SW480 (cell line): ENCODE measurements around the gene ZDHHC17.
"Not testable (repeated sequence)": the region's sequence is repeated elsewhere in the genome, so short reads cannot be mapped to it uniquely, and the experiment has no call there.

Experiments
- DNase-seq: peaks from one replicate; pipeline ENCODE4 v3.0.0-alpha.2; 2016; ENCODE audit warnings: low spot score

Gene ZDHHC17

GRCh38 chr12:76768576-76768975 is 4.7 kb downstream of the ZDHHC17 start:
- DNase-seq = no peak

- no peak for DNase-seq
These were observed 13.9 kb downstream of the ZDHHC17 start for GRCh38 chr12:76777765-76778216.

- DNase-seq = no peak
These were observed 14.4 kb downstream of the ZDHHC17 start for GRCh38 chr12:76778364-76778763.

- DNase-seq = not testable (repeated sequence)
These were observed 15.4 kb downstream of the ZDHHC17 start for GRCh38 chr12:76779310-76779709.

- DNase-seq = no peak
These were observed 17.4 kb downstream of the ZDHHC17 start for GRCh38 chr12:76781321-76781720.

- DNase-seq = no peak
These were observed 18.6 kb downstream of the ZDHHC17 start for GRCh38 chr12:76782526-76782925.

GRCh38 chr12:76784600-76785051 is 20.7 kb downstream of the ZDHHC17 start:
- DNase-seq = no peak

GRCh38 chr12:76785407-76785806 is 21.5 kb downstream of the ZDHHC17 start:
- DNase-seq = no peak

- no peak for DNase-seq
These were observed 23.1 kb downstream of the ZDHHC17 start for GRCh38 chr12:76786986-76787385.

GRCh38 chr12:76787689-76788088 is 23.8 kb downstream of the ZDHHC17 start:
- DNase-seq = no peak

- DNase-seq = no peak
These were observed 25.6 kb downstream of the ZDHHC17 start for GRCh38 chr12:76789335-76790050.

- peak; percentile 33 for DNase-seq
These were observed 26.9 kb downstream of the ZDHHC17 start for GRCh38 chr12:76790564-76791552.

- DNase-seq = no peak
These were observed 28.9 kb downstream of the ZDHHC17 start for GRCh38 chr12:76792828-76793227.

- DNase-seq = no peak
These were observed 34.9 kb downstream of the ZDHHC17 start for GRCh38 chr12:76798864-76799263.

GRCh38 chr12:76799362-76799761 is 35.4 kb downstream of the ZDHHC17 start:
- no peak for DNase-seq

GRCh38 chr12:76802060-76802459 is 38.1 kb downstream of the ZDHHC17 start:
- DNase-seq = no peak

- DNase-seq = no peak
These were observed 40.6 kb downstream of the ZDHHC17 start for GRCh38 chr12:76804435-76804976.

- no peak for DNase-seq
These were observed 46.9 kb downstream of the ZDHHC17 start for GRCh38 chr12:76810671-76811419.

- no peak for DNase-seq
These were observed 48.1 kb downstream of the ZDHHC17 start for GRCh38 chr12:76811976-76812375.

- no peak for DNase-seq
These were observed 49.4 kb downstream of the ZDHHC17 start for GRCh38 chr12:76813265-76813664.

GRCh38 chr12:76813972-76814371 is 50.1 kb downstream of the ZDHHC17 start:
- no peak for DNase-seq
